H1 (cell line): ENCODE results near the gene KLHL5. TPM values are rescaled to one million over a fixed set of nuclear protein-coding genes. Genes with fewer than 3 reads are reported as not detected.

Experiments used
- CTCF ChIA-PET: fragments of 300-600 bp; sonication (Branson Sonifier 250); formaldehyde crosslinking; loops from one replicate; lab custom pipeline; 2021; ENCODE audit not compliant: partially characterized antibody; lab: Charles Lee
- POLR2A ChIA-PET: fragments of 300-600 bp; sonication (Branson Sonifier 250); formaldehyde crosslinking; loops from one replicate; lab custom pipeline; 2021; ENCODE audit warnings: inconsistent platforms; ENCODE audit not compliant: partially characterized antibody; lab: Charles Lee
- DNase-seq, 2 experiments: peaks; one replicate each; pipeline versions ENCODE4 v3.0.0 to v3.0.0-alpha.2; 2010 to 2022; ENCODE audit warnings: low spot score in 2 of 2, low read depth in 1 of 2, mixed read lengths in 1 of 2
- FAIRE-seq: peaks from 2 replicates; lab custom pipeline; 2011; peaks lifted over from hg19 to GRCh38; lab: Jason Lieb, UNC
- H2AFZ ChIP-seq: 2 replicates; pipeline ENCODE4 v1.8.1; 2012; ENCODE audit warnings: low read length, inconsistent platforms
- H2AK5ac ChIP-seq: 2 replicates; pipeline ENCODE4 v1.6.1; 2013; ENCODE audit warnings: low read depth, low read length
- H2BK120ac ChIP-seq: replicated peaks from 2 replicates; pipeline ENCODE3; 2013; ENCODE audit warnings: low read depth, low read length, inconsistent platforms
- H2BK12ac ChIP-seq: 2 replicates; pipeline ENCODE4 v1.6.1; 2013; ENCODE audit warnings: low read depth, low read length
- H2BK15ac ChIP-seq: 2 replicates; pipeline ENCODE4 v1.6.1; 2013; ENCODE audit warnings: low read length
- H2BK20ac ChIP-seq: 2 replicates; pipeline ENCODE4 v1.6.1; 2013; ENCODE audit warnings: low read length
- H2BK5ac ChIP-seq: 2 replicates; pipeline ENCODE4 v1.6.1; 2013; ENCODE audit warnings: low read depth, low read length
- H3K14ac ChIP-seq: 2 replicates; pipeline ENCODE4 v1.6.1; 2013; ENCODE audit warnings: inconsistent platforms; ENCODE audit not compliant: insufficient read length
- H3K18ac ChIP-seq: 2 replicates; pipeline ENCODE4 v1.6.1; 2013; ENCODE audit warnings: low read length; ENCODE audit errors: extremely low read depth
- H3K23ac ChIP-seq: 2 replicates; pipeline ENCODE4 v1.6.1; 2013; ENCODE audit warnings: inconsistent platforms; ENCODE audit not compliant: insufficient read length
- H3K23me2 ChIP-seq: 2 replicates; pipeline ENCODE4 v1.6.1; 2013; ENCODE audit warnings: low read depth, low read length
- H3K27ac ChIP-seq: 2 replicates; pipeline ENCODE4 v1.6.1; 2011; ENCODE audit warnings: low read depth, low read length, inconsistent platforms
- H3K27me3 ChIP-seq, 4 experiments: replicated peaks in 1 of 4; 1 replicate in 1 of 4; 2 replicates in 3 of 4; pipeline versions ENCODE4 v1.6.1 to v1.8.1; 2011 to 2013; ENCODE audit warnings: low read length in 3 of 4, mild to moderate bottlenecking in 3 of 4, inconsistent platforms in 2 of 4, mixed read lengths in 2 of 4, moderate library complexity in 1 of 4; ENCODE audit not compliant: control insufficient read depth in 3 of 4, insufficient read depth in 3 of 4; ENCODE audit errors: extremely low read depth in 1 of 4
- H3K36me3 ChIP-seq, 4 experiments: 2 replicates each; pipeline versions ENCODE4 v1.6.1 to v1.8.1; 2011 to 2013; ENCODE audit warnings: mild to moderate bottlenecking in 4 of 4, low read length in 3 of 4, moderate library complexity in 2 of 4, control low read depth in 1 of 4, inconsistent platforms in 1 of 4; ENCODE audit not compliant: insufficient read depth in 4 of 4, control insufficient read depth in 2 of 4
- H3K4ac ChIP-seq: replicated peaks from 2 replicates; pipeline ENCODE3; 2013; ENCODE audit warnings: low read length, low read depth, mixed read lengths, inconsistent platforms; ENCODE audit not compliant: insufficient read length
- H3K4me1 ChIP-seq, 4 experiments: replicated peaks in 1 of 4; 1 replicate in 1 of 4; 2 replicates in 3 of 4; pipeline versions ENCODE4 v1.6.1 to v1.8.1; 2011 to 2013; ENCODE audit warnings: low read length in 3 of 4, inconsistent platforms in 2 of 4, mixed read lengths in 1 of 4; ENCODE audit not compliant: insufficient read depth in 4 of 4, control insufficient read depth in 3 of 4
- H3K4me2 ChIP-seq, 2 experiments: 2 replicates each; pipeline versions ENCODE4 v1.6.1 to v1.8.1; 2011 to 2013; ENCODE audit warnings: low read depth in 2 of 2, low read length in 2 of 2, control low read depth in 1 of 2, inconsistent platforms in 1 of 2, mild to moderate bottlenecking in 1 of 2; ENCODE audit not compliant: insufficient read depth in 1 of 2
- H3K4me3 ChIP-seq, 4 experiments: fragments of 200-600, 300-600 bp in 1 of 4; sonication (generic), shearing (Covaris generic), sonication (Bioruptor Twin) in 1 of 4; 2 replicates each; pipeline versions ENCODE4 v1.5.1 to v1.8.1; 2011 to 2016; ENCODE audit warnings: low read length in 4 of 4, low read depth in 3 of 4, control low read depth in 2 of 4, inconsistent platforms in 2 of 4, mild to moderate bottlenecking in 2 of 4, mixed read lengths in 1 of 4, moderate library complexity in 1 of 4; ENCODE audit not compliant: insufficient read depth in 2 of 4; ENCODE audit errors: extremely low read depth in 1 of 4
- H3K56ac ChIP-seq: replicated peaks from 2 replicates; pipeline ENCODE3; 2013; ENCODE audit warnings: low read depth, mild to moderate bottlenecking, mixed read lengths, low read length, inconsistent platforms; ENCODE audit not compliant: insufficient read length
- H3K79me1 ChIP-seq: 2 replicates; pipeline ENCODE4 v1.6.1; 2013; ENCODE audit warnings: low read depth, low read length, control low read depth
- H3K79me2 ChIP-seq, 2 experiments: 2 replicates each; pipeline versions ENCODE4 v1.6.1 to v1.8.1; 2012 to 2013; ENCODE audit warnings: low read length in 2 of 2, mild to moderate bottlenecking in 2 of 2, inconsistent platforms in 1 of 2; ENCODE audit not compliant: insufficient read depth in 2 of 2, control insufficient read depth in 1 of 2
- H3K9ac ChIP-seq, 4 experiments: replicated peaks in 1 of 4; 1 replicate in 1 of 4; 2 replicates in 3 of 4; pipeline versions ENCODE4 v1.6.1 to v1.8.1; 2011 to 2013; ENCODE audit warnings: low read depth in 3 of 4, low read length in 3 of 4, control low read depth in 2 of 4, mild to moderate bottlenecking in 2 of 4, moderate library complexity in 2 of 4, inconsistent platforms in 1 of 4; ENCODE audit errors: extremely low read depth in 1 of 4
- H3K9me3 ChIP-seq, 2 experiments: 2 replicates each; pipeline versions ENCODE4 v1.6.1 to v1.8.1; 2012 to 2013; ENCODE audit warnings: mild to moderate bottlenecking in 2 of 2, moderate library complexity in 2 of 2, control low read depth in 1 of 2, inconsistent platforms in 1 of 2, low read depth in 1 of 2, low read length in 1 of 2, mixed read lengths in 1 of 2; ENCODE audit not compliant: insufficient read depth in 2 of 2
- H4K20me1 ChIP-seq, 2 experiments: replicated peaks in 1 of 2; 2 replicates each; pipeline versions ENCODE3 to v1.8.1; 2011 to 2013; ENCODE audit warnings: inconsistent platforms in 2 of 2, low read length in 2 of 2, mild to moderate bottlenecking in 1 of 2; ENCODE audit not compliant: insufficient read depth in 2 of 2, control insufficient read depth in 1 of 2
- H4K5ac ChIP-seq: 2 replicates; pipeline ENCODE4 v1.6.1; 2013; ENCODE audit warnings: low read length, low read depth, mixed read lengths, inconsistent platforms; ENCODE audit not compliant: insufficient read length
- H4K8ac ChIP-seq: 2 replicates; pipeline ENCODE4 v1.8.0; 2013; ENCODE audit warnings: mild to moderate bottlenecking, moderate library complexity, low read length, inconsistent platforms; ENCODE audit not compliant: insufficient read depth; ENCODE audit errors: extremely low read depth
- H4K91ac ChIP-seq: replicated peaks from 2 replicates; pipeline ENCODE3; 2013; ENCODE audit warnings: low read length, mixed read lengths, inconsistent platforms; ENCODE audit not compliant: insufficient read length
- NRF1 ChIP-seq: IDR thresholded peaks from 2 replicates; pipeline ENCODE4 v1.6.1; 2011; ENCODE audit warnings: mild to moderate bottlenecking, low read depth, low read length, improper control_type of control experiment
- WGBS, 2 experiments: shearing (Covaris generic) in 1 of 2; methylation state at CpG; one replicate each; pipeline versions ENCODE4 v1.1.6 to v1.1.7; 2013 to 2015; ENCODE audit warnings: low lambda C conversion rate in 2 of 2, mixed read lengths in 2 of 2, inconsistent platforms in 1 of 2, low coverage in 1 of 2, missing lambda C conversion rate in 1 of 2; ENCODE audit not compliant: insufficient replicate concordance in 2 of 2, insufficient coverage in 1 of 2, insufficient read length in 1 of 2; ENCODE audit errors: extremely low coverage in 1 of 2, missing lambda C conversion rate in 1 of 2; 5-methylcytosine and 5-hydroxymethylcytosine counted together
- polyA plus RNA-seq, 7 experiments: library from polyadenylated mRNA; depleted of rRNA in 3 of 7; stranded (reverse) in 5 of 7; unstranded in 2 of 7; fragments of >200 nt in 5 of 7; fragments of 200-250 nt in 2 of 7; gene quantifications; 1 replicate in 5 of 7; 2 replicates in 1 of 7; 4 replicates in 1 of 7; pipeline versions ENCODE4 v1.2.1 to v1.2.3, GENCODE V29; 2011 to 2013; ENCODE audit warnings: missing spikeins in 2 of 7, mixed read lengths in 2 of 7
- total RNA-seq: library from RNA; stranded (reverse); fragmentation: NEBNext Ultra II Directional; extraction: Animal tissue kit (Norgen Biotek cat#: 25700); gene quantifications from 2 replicates; pipeline ENCODE4 v1.2.1, GENCODE V29; 2021

Gene KLHL5
- total and polyA plus RNA-seq, 2 of the 8 experiments (the other 6 are each of a cell fraction or from before 2014, with no cell fraction given), result 13.0 to 23.6 TPM

DNA sequence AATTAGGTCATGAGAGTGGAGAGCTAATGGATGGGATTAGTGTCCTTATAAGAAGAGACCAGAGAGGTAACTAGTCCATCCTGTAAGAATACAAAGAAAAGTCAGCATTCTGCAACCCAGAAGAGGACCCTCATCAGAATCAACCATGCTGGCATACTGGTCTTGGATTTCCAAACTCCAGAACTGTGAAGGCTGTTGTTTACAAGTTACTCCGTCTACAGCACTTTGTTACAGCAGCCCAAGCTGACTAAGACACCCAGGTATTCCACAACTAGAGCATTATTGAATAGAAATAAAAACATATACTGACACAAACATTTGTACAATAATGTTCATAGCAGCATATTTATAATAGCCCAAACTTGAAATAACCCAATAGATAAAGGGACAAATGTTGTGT, 39.0 kb upstream of the KLHL5 start:
- CTCF ChIA-PET, result interaction anchor here (1.1 kb wide), 1 partner anchor 9 kb away, joined by 3 read pairs; no protein-coding TSS in a partner anchor
- Histone ChIP-seq H4K8ac (no peak overlapping the region), H3K23me2 (no peaks in the 10 kb centered on the region), H4K91ac (no peak overlapping the region), H3K23ac (no peak overlapping the region), H2AFZ (no peak overlapping the region), H3K4me2 (no peak overlapping the region), H2AK5ac (no peak overlapping the region), H3K79me2 (no peaks in the 10 kb centered on the region), H2BK5ac (no peak overlapping the region), H2BK20ac (no peak overlapping the region), H3K27me3 (no peaks in the 10 kb centered on the region), H3K27ac (no peak overlapping the region), H4K5ac (no peak overlapping the region), H3K18ac (no peak overlapping the region), H3K4me3 (no peak overlapping the region), H3K4ac (no peak overlapping the region), H3K9ac (no peak overlapping the region), H2BK120ac (no peak overlapping the region), H4K20me1 (no peaks in the 10 kb centered on the region), H3K14ac (no peak overlapping the region)
- 86% methylated on average over 1 of the region's 1 CpG; no CpG with 5 or more reads in 1 of the 2 experiments for WGBS, 2 experiments
- FAIRE-seq, result no peak
- DNase-seq, result no peak
- POLR2A ChIA-PET, result no interaction called here
- no peak for TF ChIP-seq NRF1
- TF ChIP-seq, all 59 proteins: peak for 0
- no peaks in the 10 kb centered on the region for H3K36me3 ChIP-seq
- no peaks in the 10 kb centered on the region for H3K4me1 ChIP-seq
- H3K56ac ChIP-seq, result no peak overlapping the region
- H2BK15ac ChIP-seq, result no peak overlapping the region
- H3K79me1 ChIP-seq, result no peaks in the 10 kb centered on the region
- no peak overlapping the region for H2BK12ac ChIP-seq
- no peaks in the 10 kb centered on the region for H3K9me3 ChIP-seq
